GM23338 (cell line): ENCODE data around the gene BCL7C. TPM values are rescaled to one million over a fixed set of nuclear protein-coding genes. Genes with fewer than 3 reads are reported as not detected.

Source experiments
- ATAC-seq: fragments of 200-7000 bp; cut with Tn5 transposase; 3 replicates; pipeline ENCODE4 v1.9.1; 2020
- DNase-seq: peaks from one replicate; pipeline ENCODE4 v3.0.0-alpha.2; 2015; ENCODE audit warnings: low spot score
- H2AFZ ChIP-seq: fragments of 200-600 bp; sonication (generic); 2 replicates; pipeline ENCODE4 v1.8.0; 2016; ENCODE audit warnings: antibody characterized with exemption, mild to moderate bottlenecking, moderate library complexity
- H3F3A ChIP-seq: fragments of 200-600 bp; sonication (generic); replicated peaks from 2 replicates; pipeline ENCODE4 v1.8.0; 2017; ENCODE audit warnings: antibody characterized with exemption, mixed run types, low read depth
- H3K27ac ChIP-seq: fragments of 200-600 bp; sonication (generic); 2 replicates; pipeline ENCODE4 v1.6.1; 2016; ENCODE audit warnings: low read depth
- H3K27me3 ChIP-seq: fragments of 200-600 bp; sonication (generic); 2 replicates; pipeline ENCODE4 v1.8.0; 2016; ENCODE audit warnings: mild to moderate bottlenecking, mixed run types, moderate library complexity; ENCODE audit not compliant: insufficient read depth
- H3K36me3 ChIP-seq: fragments of 200-600 bp; sonication (generic); 2 replicates; pipeline ENCODE4 v1.8.0; 2016; ENCODE audit warnings: mild to moderate bottlenecking; ENCODE audit not compliant: insufficient read depth
- H3K4me1 ChIP-seq: fragments of 200-600 bp; sonication (generic); 2 replicates; pipeline ENCODE4 v1.8.0; 2016; ENCODE audit warnings: mild to moderate bottlenecking, moderate library complexity; ENCODE audit not compliant: insufficient read depth
- H3K4me2 ChIP-seq: fragments of 200-600 bp; sonication (generic); 2 replicates; pipeline ENCODE4 v1.7.1; 2017; ENCODE audit warnings: mixed run types
- H3K4me3 ChIP-seq: fragments of 200-600 bp; sonication (generic); 2 replicates; pipeline ENCODE4 v1.6.1; 2016; ENCODE audit warnings: mixed run types
- H3K79me2 ChIP-seq: fragments of 200-600 bp; sonication (generic); replicated peaks from 2 replicates; pipeline ENCODE4 v1.8.0; 2017; ENCODE audit warnings: mild to moderate bottlenecking; ENCODE audit not compliant: insufficient read depth
- H3K9me2 ChIP-seq: fragments of 200-600 bp; sonication (generic); 2 replicates; pipeline ENCODE4 v1.8.0; 2017; ENCODE audit not compliant: insufficient read depth
- H4K20me1 ChIP-seq: fragments of 200-600 bp; sonication (generic); replicated peaks from 2 replicates; pipeline ENCODE4 v1.8.0; 2017; ENCODE audit warnings: mild to moderate bottlenecking; ENCODE audit not compliant: insufficient read depth
- H3K27ac Mint-ChIP-seq: 2 replicates; pipeline ENCODE4 v1.8.0; 2020; ENCODE audit warnings: inconsistent platforms, mild to moderate bottlenecking, moderate library complexity, mixed read lengths
- H3K27me3 Mint-ChIP-seq: 3 replicates; pipeline ENCODE4 v1.8.0; 2022; ENCODE audit warnings: low read depth, mild to moderate bottlenecking, moderate library complexity, mixed read lengths, inconsistent platforms; ENCODE audit not compliant: insufficient read depth, poor library complexity
- H3K36me3 Mint-ChIP-seq: 3 replicates; pipeline ENCODE4 v1.8.0; 2021; ENCODE audit warnings: low read depth, mild to moderate bottlenecking, inconsistent platforms, moderate library complexity, mixed read lengths
- H3K4me1 Mint-ChIP-seq: 3 replicates; pipeline ENCODE4 v1.8.0; 2020; ENCODE audit warnings: mild to moderate bottlenecking, inconsistent platforms, mixed read lengths
- H3K4me3 Mint-ChIP-seq: 3 replicates; pipeline ENCODE4 v1.8.0; 2021; ENCODE audit warnings: moderate library complexity, mild to moderate bottlenecking, inconsistent platforms, mixed read lengths
- H3K9me3 Mint-ChIP-seq: 3 replicates; pipeline ENCODE4 v1.8.0; 2020; ENCODE audit warnings: moderate library complexity, mild to moderate bottlenecking, inconsistent platforms, mixed read lengths
- EZH2 ChIP-seq: fragments of 200-600 bp; sonication (generic); IDR thresholded peaks from one replicate; pipeline ENCODE4 v1.8.0; 2017; ENCODE audit warnings: antibody characterized with exemption, mild to moderate bottlenecking, low read depth; ENCODE audit not compliant: unreplicated experiment
- STAT1 ChIP-seq: IDR thresholded peaks from one replicate; pipeline ENCODE4 v1.6.1; 2016; ENCODE audit warnings: antibody characterized with exemption; ENCODE audit not compliant: unreplicated experiment
- polyA plus RNA-seq: library from polyadenylated mRNA; unstranded; fragments of >200 nt; fragmentation: Nextera tagmentation; extraction: Ambion mirVana; gene quantifications from 2 replicates; pipeline ENCODE4 v1.2.1, GENCODE V29; 2016
- total RNA-seq: library from RNA; depleted of rRNA; stranded (reverse); fragments of >200 nt; shearing (Covaris generic); gene quantifications from 2 replicates; pipeline ENCODE4 v1.2.3, GENCODE V29; 2014
- TF ChIP-seq, protein P1 (sequence below): fragments of 250-450 bp; sonication (Bioruptor Pico); IDR thresholded peaks from 2 replicates; pipeline ENCODE4 v1.5.0; 2020; ENCODE audit warnings: mild to moderate bottlenecking, moderate library complexity
- TF ChIP-seq, protein P2 (sequence below): IDR thresholded peaks from one replicate; pipeline ENCODE4 v1.6.1; 2018; ENCODE audit warnings: antibody characterized with exemption; ENCODE audit not compliant: unreplicated experiment

Gene BCL7C
- total and polyA plus RNA-seq, 2 experiments from 2014 or later = 17.5 to 22.1 TPM

DNA sequence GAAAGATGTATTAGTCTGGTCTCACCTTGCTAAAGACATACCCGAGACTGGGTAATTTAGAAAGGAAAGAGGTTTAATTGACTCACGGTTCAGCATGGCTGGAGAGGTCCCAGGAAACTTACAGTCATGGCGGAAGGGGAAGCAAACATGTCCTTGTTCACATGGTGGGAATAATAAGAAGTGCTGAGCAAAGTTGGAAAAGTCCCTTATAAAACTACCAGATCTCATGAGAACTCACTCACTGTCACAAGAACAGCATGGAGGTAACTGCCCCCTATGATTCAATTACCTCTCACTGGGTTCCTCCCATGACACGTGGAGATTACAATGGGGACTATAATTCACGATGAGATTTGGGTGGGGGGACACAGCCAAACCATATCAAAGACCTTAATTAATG is 53.3 kb downstream of the BCL7C start (continued):
- TF ChIP-seq, protein P1, sequence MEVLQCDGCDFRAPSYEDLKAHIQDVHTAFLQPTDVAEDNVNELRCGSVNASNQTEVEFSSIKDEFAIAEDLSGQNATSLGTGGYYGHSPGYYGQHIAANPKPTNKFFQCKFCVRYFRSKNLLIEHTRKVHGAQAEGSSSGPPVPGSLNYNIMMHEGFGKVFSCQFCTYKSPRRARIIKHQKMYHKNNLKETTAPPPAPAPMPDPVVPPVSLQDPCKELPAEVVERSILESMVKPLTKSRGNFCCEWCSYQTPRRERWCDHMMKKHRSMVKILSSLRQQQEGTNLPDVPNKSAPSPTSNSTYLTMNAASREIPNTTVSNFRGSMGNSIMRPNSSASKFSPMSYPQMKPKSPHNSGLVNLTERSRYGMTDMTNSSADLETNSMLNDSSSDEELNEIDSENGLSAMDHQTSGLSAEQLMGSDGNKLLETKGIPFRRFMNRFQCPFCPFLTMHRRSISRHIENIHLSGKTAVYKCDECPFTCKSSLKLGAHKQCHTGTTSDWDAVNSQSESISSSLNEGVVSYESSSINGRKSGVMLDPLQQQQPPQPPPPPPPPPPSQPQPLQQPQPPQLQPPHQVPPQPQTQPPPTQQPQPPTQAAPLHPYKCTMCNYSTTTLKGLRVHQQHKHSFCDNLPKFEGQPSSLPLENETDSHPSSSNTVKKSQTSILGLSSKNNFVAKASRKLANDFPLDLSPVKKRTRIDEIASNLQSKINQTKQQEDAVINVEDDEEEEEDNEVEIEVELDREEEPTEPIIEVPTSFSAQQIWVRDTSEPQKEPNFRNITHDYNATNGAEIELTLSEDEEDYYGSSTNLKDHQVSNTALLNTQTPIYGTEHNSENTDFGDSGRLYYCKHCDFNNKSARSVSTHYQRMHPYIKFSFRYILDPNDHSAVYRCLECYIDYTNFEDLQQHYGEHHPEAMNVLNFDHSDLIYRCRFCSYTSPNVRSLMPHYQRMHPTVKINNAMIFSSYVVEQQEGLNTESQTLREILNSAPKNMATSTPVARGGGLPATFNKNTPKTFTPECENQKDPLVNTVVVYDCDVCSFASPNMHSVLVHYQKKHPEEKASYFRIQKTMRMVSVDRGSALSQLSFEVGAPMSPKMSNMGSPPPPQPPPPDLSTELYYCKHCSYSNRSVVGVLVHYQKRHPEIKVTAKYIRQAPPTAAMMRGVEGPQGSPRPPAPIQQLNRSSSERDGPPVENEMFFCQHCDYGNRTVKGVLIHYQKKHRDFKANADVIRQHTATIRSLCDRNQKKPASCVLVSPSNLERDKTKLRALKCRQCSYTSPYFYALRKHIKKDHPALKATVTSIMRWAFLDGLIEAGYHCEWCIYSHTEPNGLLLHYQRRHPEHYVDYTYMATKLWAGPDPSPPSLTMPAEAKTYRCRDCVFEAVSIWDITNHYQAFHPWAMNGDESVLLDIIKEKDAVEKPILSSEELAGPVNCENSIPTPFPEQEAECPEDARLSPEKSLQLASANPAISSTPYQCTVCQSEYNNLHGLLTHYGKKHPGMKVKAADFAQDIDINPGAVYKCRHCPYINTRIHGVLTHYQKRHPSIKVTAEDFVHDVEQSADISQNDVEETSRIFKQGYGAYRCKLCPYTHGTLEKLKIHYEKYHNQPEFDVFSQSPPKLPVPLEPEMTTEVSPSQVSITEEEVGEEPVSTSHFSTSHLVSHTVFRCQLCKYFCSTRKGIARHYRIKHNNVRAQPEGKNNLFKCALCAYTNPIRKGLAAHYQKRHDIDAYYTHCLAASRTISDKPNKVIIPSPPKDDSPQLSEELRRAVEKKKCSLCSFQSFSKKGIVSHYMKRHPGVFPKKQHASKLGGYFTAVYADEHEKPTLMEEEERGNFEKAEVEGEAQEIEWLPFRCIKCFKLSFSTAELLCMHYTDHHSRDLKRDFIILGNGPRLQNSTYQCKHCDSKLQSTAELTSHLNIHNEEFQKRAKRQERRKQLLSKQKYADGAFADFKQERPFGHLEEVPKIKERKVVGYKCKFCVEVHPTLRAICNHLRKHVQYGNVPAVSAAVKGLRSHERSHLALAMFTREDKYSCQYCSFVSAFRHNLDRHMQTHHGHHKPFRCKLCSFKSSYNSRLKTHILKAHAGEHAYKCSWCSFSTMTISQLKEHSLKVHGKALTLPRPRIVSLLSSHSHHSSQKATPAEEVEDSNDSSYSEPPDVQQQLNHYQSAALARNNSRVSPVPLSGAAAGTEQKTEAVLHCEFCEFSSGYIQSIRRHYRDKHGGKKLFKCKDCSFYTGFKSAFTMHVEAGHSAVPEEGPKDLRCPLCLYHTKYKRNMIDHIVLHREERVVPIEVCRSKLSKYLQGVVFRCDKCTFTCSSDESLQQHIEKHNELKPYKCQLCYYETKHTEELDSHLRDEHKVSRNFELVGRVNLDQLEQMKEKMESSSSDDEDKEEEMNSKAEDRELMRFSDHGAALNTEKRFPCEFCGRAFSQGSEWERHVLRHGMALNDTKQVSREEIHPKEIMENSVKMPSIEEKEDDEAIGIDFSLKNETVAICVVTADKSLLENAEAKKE (CRISPR knock-in tag) = no peak
- no peak for TF ChIP-seq STAT1

- no peak for ATAC-seq
- TF ChIP-seq, protein P1 (CRISPR knock-in tag) = no peak
- TF ChIP-seq STAT1 (no peak), EZH2 (no peak)
- TF ChIP-seq, protein P2, sequence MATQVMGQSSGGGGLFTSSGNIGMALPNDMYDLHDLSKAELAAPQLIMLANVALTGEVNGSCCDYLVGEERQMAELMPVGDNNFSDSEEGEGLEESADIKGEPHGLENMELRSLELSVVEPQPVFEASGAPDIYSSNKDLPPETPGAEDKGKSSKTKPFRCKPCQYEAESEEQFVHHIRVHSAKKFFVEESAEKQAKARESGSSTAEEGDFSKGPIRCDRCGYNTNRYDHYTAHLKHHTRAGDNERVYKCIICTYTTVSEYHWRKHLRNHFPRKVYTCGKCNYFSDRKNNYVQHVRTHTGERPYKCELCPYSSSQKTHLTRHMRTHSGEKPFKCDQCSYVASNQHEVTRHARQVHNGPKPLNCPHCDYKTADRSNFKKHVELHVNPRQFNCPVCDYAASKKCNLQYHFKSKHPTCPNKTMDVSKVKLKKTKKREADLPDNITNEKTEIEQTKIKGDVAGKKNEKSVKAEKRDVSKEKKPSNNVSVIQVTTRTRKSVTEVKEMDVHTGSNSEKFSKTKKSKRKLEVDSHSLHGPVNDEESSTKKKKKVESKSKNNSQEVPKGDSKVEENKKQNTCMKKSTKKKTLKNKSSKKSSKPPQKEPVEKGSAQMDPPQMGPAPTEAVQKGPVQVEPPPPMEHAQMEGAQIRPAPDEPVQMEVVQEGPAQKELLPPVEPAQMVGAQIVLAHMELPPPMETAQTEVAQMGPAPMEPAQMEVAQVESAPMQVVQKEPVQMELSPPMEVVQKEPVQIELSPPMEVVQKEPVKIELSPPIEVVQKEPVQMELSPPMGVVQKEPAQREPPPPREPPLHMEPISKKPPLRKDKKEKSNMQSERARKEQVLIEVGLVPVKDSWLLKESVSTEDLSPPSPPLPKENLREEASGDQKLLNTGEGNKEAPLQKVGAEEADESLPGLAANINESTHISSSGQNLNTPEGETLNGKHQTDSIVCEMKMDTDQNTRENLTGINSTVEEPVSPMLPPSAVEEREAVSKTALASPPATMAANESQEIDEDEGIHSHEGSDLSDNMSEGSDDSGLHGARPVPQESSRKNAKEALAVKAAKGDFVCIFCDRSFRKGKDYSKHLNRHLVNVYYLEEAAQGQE = no peak
These were observed 54.2 kb downstream of the BCL7C start for GRCh38 chr16:30839523-30840227.

More at GRCh38 chr16:30839523-30840227, 54.2 kb downstream of the BCL7C start:
- no peaks in the 10 kb centered on the region for H3F3A ChIP-seq
- H3K4me3 ChIP-seq = no peak overlapping the region
- H3K9me2 ChIP-seq = no peaks in the 10 kb centered on the region
- H3K9me3 Mint-ChIP-seq = peaks cover 13% of the 10 kb centered on the region
- no peaks in the 10 kb centered on the region for H3K36me3 ChIP-seq
- no peak overlapping the region for H3K4me3 Mint-ChIP-seq
- H3K27ac Mint-ChIP-seq = no peak overlapping the region
- H3K4me2 ChIP-seq = no peak overlapping the region
- H3K27me3 Mint-ChIP-seq = peaks cover 7% of the 10 kb centered on the region
- peak; percentile 24 for DNase-seq
- H4K20me1 ChIP-seq = no peaks in the 10 kb centered on the region
- peaks cover 2% of the 10 kb centered on the region; the same call in 1 of the 3 replicates for H3K36me3 Mint-ChIP-seq
- no peaks in the 10 kb centered on the region for H3K4me1 ChIP-seq
- H3K27me3 ChIP-seq = no peaks in the 10 kb centered on the region
- H2AFZ ChIP-seq = no peak overlapping the region
- peaks cover 4% of the 10 kb centered on the region; the same call in 1 of the 3 replicates for H3K4me1 Mint-ChIP-seq
- no peaks in the 10 kb centered on the region for H3K79me2 ChIP-seq
- H3K27ac ChIP-seq = no peak overlapping the region
